K562 (cell line): ENCODE data around the gene JRKL. TPM values are rescaled to one million over a fixed set of nuclear protein-coding genes. Genes with fewer than 3 reads are reported as not detected.
A peak's percentile ranks its signal among the peaks of the same experiment; 100 is the strongest.

Experiments
- BDP1 ChIP-seq: IDR thresholded peaks from 3 replicates; pipeline ENCODE4 v1.6.1; 2011; ENCODE audit not compliant: insufficient read length, insufficient read depth
- CBX5 ChIP-seq: IDR thresholded peaks from 2 replicates; pipeline ENCODE4 v1.6.1; 2014; ENCODE audit warnings: low read depth, borderline replicate concordance
- CXXC5 ChIP-seq: fragments of 250-450 bp; sonication (Bioruptor Pico); IDR thresholded peaks from 2 replicates; pipeline ENCODE4 v1.8.0; 2022; ENCODE audit warnings: inconsistent platforms, mild to moderate bottlenecking, moderate library complexity
- FOXM1 ChIP-seq, 2 experiments: fragments of 450-650 bp in 1 of 2; sonication (generic) in 1 of 2; formaldehyde crosslinking in 1 of 2; IDR thresholded peaks; 2 replicates each; pipeline versions ENCODE4 v1.6.1 to v1.9.0; 2017 to 2022; ENCODE audit warnings: low read depth in 2 of 2, mild to moderate bottlenecking in 2 of 2, missing genetic modification reagents in 1 of 2, moderate library complexity in 1 of 2
- FOXP1 ChIP-seq: sonication (generic); formaldehyde crosslinking; IDR thresholded peaks from 2 replicates; pipeline ENCODE4 v1.8.0; 2022; ENCODE audit warnings: mild to moderate bottlenecking, missing genetic modification reagents
- GATAD2A ChIP-seq: fragments of 450-650 bp; IDR thresholded peaks from 2 replicates; pipeline ENCODE4 v1.6.1; 2017
- IRF1 ChIP-seq: sonication (generic); formaldehyde crosslinking; IDR thresholded peaks from 2 replicates; pipeline ENCODE4 v1.8.0; 2022; ENCODE audit warnings: missing genetic modification reagents, mild to moderate bottlenecking, borderline replicate concordance
- KHSRP ChIP-seq: fragments of 450-650 bp; IDR thresholded peaks from 2 replicates; pipeline ENCODE4 v1.6.1; 2017
- LEF1 ChIP-seq: fragments of 450-650 bp; IDR thresholded peaks from 2 replicates; pipeline ENCODE4 v1.6.1; 2016; ENCODE audit warnings: mild to moderate bottlenecking
- MCM2 ChIP-seq: fragments of 450-650 bp; IDR thresholded peaks from 2 replicates; pipeline ENCODE4 v1.6.1; 2017; ENCODE audit warnings: low read depth, mild to moderate bottlenecking
- MCM3 ChIP-seq: fragments of 450-650 bp; IDR thresholded peaks from 2 replicates; pipeline ENCODE4 v1.6.1; 2016
- MYNN ChIP-seq, 2 experiments: sonication (generic); formaldehyde crosslinking in 1 of 2; IDR thresholded peaks; 2 replicates each; pipeline versions ENCODE4 v1.5.0 to v1.6.1; 2016 to 2020; ENCODE audit warnings: antibody characterized with exemption in 1 of 2, missing genetic modification reagents in 1 of 2
- NFRKB ChIP-seq: fragments of 450-650 bp; IDR thresholded peaks from 2 replicates; pipeline ENCODE4 v1.6.1; 2016; ENCODE audit warnings: low read depth
- NR2C2 ChIP-seq, 2 experiments: fragments of 200-800 bp in 1 of 2; sonication (Bioruptor generic) in 1 of 2; sonication (generic) in 1 of 2; formaldehyde crosslinking in 1 of 2; IDR thresholded peaks; 2 replicates each; pipeline versions ENCODE4 v1.6.1 to v1.8.0; 2016 to 2022; ENCODE audit warnings: mild to moderate bottlenecking in 1 of 2, missing compliant biosample characterization in 1 of 2, missing genetic modification characterization in 1 of 2, missing genetic modification reagents in 1 of 2
- NRF1 ChIP-seq, 2 experiments: fragments of 450-650 bp; IDR thresholded peaks in 1 of 2; conservative IDR thresholded peaks in 1 of 2; 2 replicates each; pipeline ENCODE4 v1.6.1; 2014; ENCODE audit warnings: mild to moderate bottlenecking in 2 of 2
- RCOR1 ChIP-seq, 2 experiments: IDR thresholded peaks; 2 replicates each; pipeline ENCODE4 v1.6.1; 2012; ENCODE audit warnings: low read depth in 2 of 2, low read length in 2 of 2, borderline replicate concordance in 1 of 2, improper control_type of control experiment in 1 of 2
- SRF ChIP-seq, 2 experiments: fragments of 250-450, 450-650 bp in 1 of 2; sonication (Bioruptor Pico) in 1 of 2; sonication (generic) in 1 of 2; formaldehyde crosslinking; IDR thresholded peaks; 2 replicates each; pipeline versions ENCODE4 v1.5.0 to v1.5.1; 2020 to 2022; ENCODE audit warnings: mild to moderate bottlenecking in 1 of 2, missing genetic modification reagents in 1 of 2
- STAT6 ChIP-seq: sonication (generic); formaldehyde crosslinking; IDR thresholded peaks from 2 replicates; pipeline ENCODE4 v1.8.1; 2023; ENCODE audit warnings: mild to moderate bottlenecking, missing genetic modification reagents
- TEAD1 ChIP-seq, 2 experiments: fragments of 450-650 bp in 1 of 2; sonication (generic) in 1 of 2; formaldehyde crosslinking; IDR thresholded peaks; 2 replicates each; pipeline versions ENCODE4 v1.4.0 to v1.8.0; 2020 to 2022; ENCODE audit warnings: mild to moderate bottlenecking in 2 of 2, missing genetic modification reagents in 1 of 2
- TRIM28 ChIP-seq: fragments of 450-650 bp; IDR thresholded peaks from 2 replicates; pipeline ENCODE4 v1.6.1; 2017
- U2AF1 ChIP-seq: fragments of 200-400 bp; formaldehyde crosslinking; optimal IDR thresholded peaks from 2 replicates; pipeline ENCODE3; 2017; ENCODE audit warnings: mild to moderate bottlenecking, low read depth, low read length, moderate library complexity
- YBX1 ChIP-seq: fragments of 450-650 bp; IDR thresholded peaks from 2 replicates; pipeline ENCODE4 v1.7.1; 2016; ENCODE audit warnings: mild to moderate bottlenecking
- ZBED1 ChIP-seq: IDR thresholded peaks from 2 replicates; pipeline ENCODE4 v1.6.1; 2014
- ZNF212 ChIP-seq: fragments of 450-650 bp; formaldehyde crosslinking; IDR thresholded peaks from 2 replicates; pipeline ENCODE4 v1.4.0; 2020; ENCODE audit warnings: mild to moderate bottlenecking
- ZNF277 ChIP-seq: fragments of 250-450 bp; sonication (Bioruptor Pico); IDR thresholded peaks from 2 replicates; pipeline ENCODE4 v1.8.0; 2022; ENCODE audit warnings: inconsistent platforms, mild to moderate bottlenecking, moderate library complexity, borderline replicate concordance
- polyA plus RNA-seq, 8 experiments: library from polyadenylated mRNA; depleted of rRNA in 4 of 8; stranded (reverse) in 5 of 8; unstranded in 3 of 8; fragments of >200 nt; fragmentation: Nextera tagmentation in 2 of 8; fragmentation: Illumina TruSeq in 1 of 8; extraction: Ambion mirVana in 2 of 8; extraction: Trizol in 1 of 8; gene quantifications; 2 replicates each; pipeline versions ENCODE4 v1.2.1 to v1.2.3, GENCODE V29; 2011 to 2014; ENCODE audit warnings: inconsistent platforms in 1 of 8, missing spikeins in 1 of 8
- total RNA-seq, 7 experiments: library from RNA; depleted of rRNA in 6 of 7; stranded (reverse); fragments of >200 nt in 6 of 7; fragmentation: Illumina TruSeq in 2 of 7; extraction: Trizol in 2 of 7; gene quantifications; 2 replicates each; pipeline versions ENCODE4 v1.2.1 to v1.2.3, GENCODE V29; 2011 to 2021; ENCODE audit warnings: low replicate concordance in 1 of 7

JRKL gene
- total and polyA plus RNA-seq, 9 of the 15 experiments (the other 6 are each of a cell fraction or from before 2014, with no cell fraction given), result 4.5 to 14.8 (median 8.5) TPM

GRCh38 chr11:96389720-96390487, at the start of gene JRKL, which contains the start of gene CCDC82 (continued):
- TF ChIP-seq RCOR1 (IDR thresholded peaks at IDR 0.05; ENCODE audit: borderline replicate concordance in 1 of 2, low read depth in 2 of 2, low read length in 2 of 2) (peak in 1 of 2 experiments; percentile 27; a peak in 1 of 4 replicates), NR2C2 (CRISPR knock-in tag; IDR thresholded peaks at IDR 0.05) (no peak), NR2C2 (tag; IDR thresholded peaks at IDR 0.05) (peak; percentile 55; the same call in 1 of the 2 replicates), ZBED1 (0 out of 2 replicates have a peak, but pooled peaks have one; percentile 86), KHSRP (no peak), MYNN (IDR thresholded peaks at IDR 0.05) (peak; percentile 17; the same call in 1 of the 2 replicates), MYNN (CRISPR knock-in tag; IDR thresholded peaks at IDR 0.05) (no peak), FOXP1 (CRISPR knock-in tag) (0 out of 2 replicates have a peak, but pooled peaks have one; percentile 61), ZNF212 (CRISPR knock-in tag) (no peak), CBX5 (0 out of 2 replicates have a peak, but pooled peaks have one; percentile 5), TRIM28 (peak; percentile 90), STAT6 (no peak), U2AF1 (no peak), SRF (CRISPR knock-in tag; IDR thresholded peaks at IDR 0.05) (0 out of 4 replicates have a peak, but pooled peaks of 1 of the 2 experiments have one; percentile 10), MCM3 (no peak), NFRKB (no peak), FOXM1 (IDR thresholded peaks at IDR 0.05; ENCODE audit: low read depth) (no peak), FOXM1 (CRISPR knock-in tag; IDR thresholded peaks at IDR 0.05; ENCODE audit: low read depth) (0 out of 2 replicates have a peak, but pooled peaks have one; percentile 34), GATAD2A (no peak), YBX1 (no peak), IRF1 (CRISPR knock-in tag) (no peak), ZNF277 (CRISPR knock-in tag) (no peak), NRF1 (conservative IDR thresholded peaks at IDR 0.05 in 1 of 2, IDR thresholded peaks at IDR 0.05 in 1 of 2) (peak; percentile 55 to 58), LEF1 (peak; percentile 30; the same call in 1 of the 2 replicates), MCM2 (no peak), TEAD1 (CRISPR knock-in tag; IDR thresholded peaks at IDR 0.05) (0 out of 4 replicates have a peak, but pooled peaks of 1 of the 2 experiments have one; percentile 0), CXXC5 (CRISPR knock-in tag) (peak; percentile 60), BDP1 (no peak)
